PC-9 (cell line): ENCODE measurements around the gene TTC28. TPM values are rescaled to one million over a fixed set of nuclear protein-coding genes. Genes with fewer than 3 reads are reported as not detected.

Experiments
- BruUV-seq: library from RNA; stranded (reverse); fragments of 400-500 nt; replicated peaks from 2 replicates; lab custom pipeline; 2021; lab: Mats Ljungman, UMichigan
- CTCF ChIA-PET: fragments of 300-600 bp; sonication (Branson Sonifier 250); formaldehyde crosslinking; loops from one replicate; lab custom pipeline; 2022; ENCODE audit warnings: antibody characterized with exemption; lab: Charles Lee
- POLR2A ChIA-PET: fragments of 300-600 bp; sonication (Branson Sonifier 250); formaldehyde crosslinking; loops from one replicate; lab custom pipeline; 2022; ENCODE audit warnings: antibody characterized with exemption; ENCODE audit not compliant: unreplicated experiment; lab: Charles Lee
- DNase-seq, 2 experiments: peaks; one replicate each; pipeline versions ENCODE4 v3.0.0 to v3.0.0-alpha.2; 2015 to 2022; ENCODE audit warnings: mixed read lengths in 1 of 2
- H2AFZ ChIP-seq: fragments of 200-600 bp; sonication (generic); 2 replicates; pipeline ENCODE4 v1.8.1; 2017; ENCODE audit warnings: antibody characterized with exemption
- H3F3A ChIP-seq: fragments of 200-600 bp; sonication (generic); 2 replicates; pipeline ENCODE4 v1.8.1; 2017; ENCODE audit warnings: antibody characterized with exemption, mild to moderate bottlenecking, low read depth; ENCODE audit not compliant: insufficient read depth
- H3K27ac ChIP-seq: fragments of 200-600 bp; sonication (generic); 2 replicates; pipeline ENCODE4 v1.6.1; 2016; ENCODE audit warnings: mixed run types
- H3K27me3 ChIP-seq: fragments of 200-600 bp; sonication (generic); 2 replicates; pipeline ENCODE4 v1.6.1; 2016; ENCODE audit warnings: low read depth, mixed run types; ENCODE audit not compliant: insufficient read depth
- H3K36me3 ChIP-seq: fragments of 200-600 bp; sonication (generic); 2 replicates; pipeline ENCODE4 v1.6.1; 2016; ENCODE audit warnings: low read depth, mixed run types
- H3K4me1 ChIP-seq: fragments of 200-600 bp; sonication (generic); replicated peaks from 2 replicates; pipeline ENCODE4 v1.6.1; 2016; ENCODE audit warnings: mixed run types; ENCODE audit not compliant: insufficient read depth
- H3K4me2 ChIP-seq: fragments of 200-600 bp; sonication (generic); 2 replicates; pipeline ENCODE4 v1.6.1; 2017; ENCODE audit warnings: mixed run types
- H3K4me3 ChIP-seq: fragments of 200-600 bp; sonication (generic); 2 replicates; pipeline ENCODE4 v1.6.1; 2016; ENCODE audit warnings: mixed run types
- H3K79me2 ChIP-seq: fragments of 200-600 bp; sonication (generic); 2 replicates; pipeline ENCODE4 v1.6.1; 2017; ENCODE audit warnings: low read depth, mixed run types
- H3K9me2 ChIP-seq: fragments of 200-600 bp; sonication (generic); 2 replicates; pipeline ENCODE4 v1.8.1; 2017; ENCODE audit warnings: mild to moderate bottlenecking; ENCODE audit not compliant: insufficient read depth
- H3K9me3 ChIP-seq: fragments of 200-600 bp; sonication (generic); 2 replicates; pipeline ENCODE4 v1.8.1; 2016; ENCODE audit warnings: low read depth; ENCODE audit not compliant: insufficient read depth
- H4K20me1 ChIP-seq: fragments of 200-600 bp; sonication (generic); 2 replicates; pipeline ENCODE4 v1.8.1; 2017; ENCODE audit not compliant: insufficient read depth
- EZH2 ChIP-seq: fragments of 200-600 bp; sonication (generic); IDR thresholded peaks from 2 replicates; pipeline ENCODE4 v1.8.0; 2017; ENCODE audit warnings: antibody characterized with exemption, low read depth
- intact Hi-C: fragments of 100-400 bp; cut with micrococcal nuclease; formaldehyde crosslinking; loops from one replicate; pipeline ENCODE4 v1.10.0; 2022; ENCODE audit not compliant: unreplicated experiment
- total RNA-seq: library from RNA; stranded (reverse); gene quantifications from 2 replicates; pipeline ENCODE4 v1.2.3, GENCODE V29; 2021
- TF ChIP-seq, protein P1 (sequence below): fragments of 200-600 bp; sonication (generic); conservative IDR thresholded peaks from 2 replicates; pipeline ENCODE4 v1.6.1; 2017; ENCODE audit warnings: mixed run types, antibody characterized with exemption, mild to moderate bottlenecking, moderate library complexity

Gene TTC28
- total RNA-seq, 1 experiment from 2014 or later, result 6.7 TPM

DNA sequence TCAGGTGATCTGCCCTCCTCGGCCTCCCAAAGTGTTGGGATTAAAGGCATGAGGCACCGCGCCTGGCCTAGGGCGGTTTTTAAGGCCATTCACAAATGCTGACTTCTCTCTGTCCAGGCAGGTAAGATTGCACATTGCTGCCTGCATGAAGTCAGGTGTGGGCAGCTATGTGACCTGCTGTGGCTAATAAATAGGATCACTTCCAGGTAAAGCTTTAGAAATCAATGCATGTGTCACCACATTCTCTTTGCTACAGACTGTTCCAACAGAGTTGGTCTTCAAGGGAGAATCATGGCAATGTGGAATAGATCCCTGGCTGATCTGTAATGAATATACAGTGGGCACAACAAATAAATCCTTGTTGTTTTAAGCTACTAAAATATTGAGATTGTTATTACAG, 500.2 kb downstream of the TTC28 start:
- POLR2A ChIA-PET, result interaction anchor here (0.7 kb wide), 1 partner anchor 861 kb away, joined by 3 read pairs; no protein-coding TSS in a partner anchor
- no peaks in the 10 kb centered on the region for H4K20me1 ChIP-seq
- CTCF ChIA-PET, result no interaction called here

GRCh38 chr22:28175730-28176492, 503.7 kb downstream of the TTC28 start:
- peaks cover 9% of the 10 kb centered on the region; the same call in 1 of the 2 replicates for H3K4me1 ChIP-seq
- no peaks in the 10 kb centered on the region for H4K20me1 ChIP-seq
- TF ChIP-seq EZH2, result no peak
- TF ChIP-seq, protein P1, sequence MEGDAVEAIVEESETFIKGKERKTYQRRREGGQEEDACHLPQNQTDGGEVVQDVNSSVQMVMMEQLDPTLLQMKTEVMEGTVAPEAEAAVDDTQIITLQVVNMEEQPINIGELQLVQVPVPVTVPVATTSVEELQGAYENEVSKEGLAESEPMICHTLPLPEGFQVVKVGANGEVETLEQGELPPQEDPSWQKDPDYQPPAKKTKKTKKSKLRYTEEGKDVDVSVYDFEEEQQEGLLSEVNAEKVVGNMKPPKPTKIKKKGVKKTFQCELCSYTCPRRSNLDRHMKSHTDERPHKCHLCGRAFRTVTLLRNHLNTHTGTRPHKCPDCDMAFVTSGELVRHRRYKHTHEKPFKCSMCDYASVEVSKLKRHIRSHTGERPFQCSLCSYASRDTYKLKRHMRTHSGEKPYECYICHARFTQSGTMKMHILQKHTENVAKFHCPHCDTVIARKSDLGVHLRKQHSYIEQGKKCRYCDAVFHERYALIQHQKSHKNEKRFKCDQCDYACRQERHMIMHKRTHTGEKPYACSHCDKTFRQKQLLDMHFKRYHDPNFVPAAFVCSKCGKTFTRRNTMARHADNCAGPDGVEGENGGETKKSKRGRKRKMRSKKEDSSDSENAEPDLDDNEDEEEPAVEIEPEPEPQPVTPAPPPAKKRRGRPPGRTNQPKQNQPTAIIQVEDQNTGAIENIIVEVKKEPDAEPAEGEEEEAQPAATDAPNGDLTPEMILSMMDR, result no peak
- no peaks in the 10 kb centered on the region; the same call in 1 of the 2 replicates for H3F3A ChIP-seq
- H3K9me3 ChIP-seq, result no peaks in the 10 kb centered on the region
- no peaks in the 10 kb centered on the region for H3K79me2 ChIP-seq
- no peaks in the 10 kb centered on the region for H3K27me3 ChIP-seq
- no peak overlapping the region for H2AFZ ChIP-seq
- H3K27ac ChIP-seq, result no peak overlapping the region
- POLR2A ChIA-PET, result no interaction called here
- no peaks in the 10 kb centered on the region for H3K9me2 ChIP-seq
- H3K4me3 ChIP-seq, result no peak overlapping the region
- CTCF ChIA-PET, result no interaction called here
- BruUV-seq, result no TSS peak
- DNase-seq, result peak in 1 of 2 experiments; percentile 31
- no peak overlapping the region for H3K4me2 ChIP-seq
- intact Hi-C loops, result no loop called here
- no peaks in the 10 kb centered on the region for H3K36me3 ChIP-seq

More for the DNA sequence above, 500.2 kb downstream of the TTC28 start:
- no peak overlapping the region for H2AFZ ChIP-seq
- H3K4me3 ChIP-seq, result no peak overlapping the region
- no peaks in the 10 kb centered on the region for H3F3A ChIP-seq
- H3K27me3 ChIP-seq, result no peaks in the 10 kb centered on the region
- no peak overlapping the region for H3K27ac ChIP-seq
- DNase-seq, result no peak
- no peaks in the 10 kb centered on the region for H3K4me1 ChIP-seq
- TF ChIP-seq, protein P1, result no peak
- no peak for TF ChIP-seq EZH2
- no peaks in the 10 kb centered on the region for H3K9me3 ChIP-seq
- no peaks in the 10 kb centered on the region for H3K36me3 ChIP-seq
- no peaks in the 10 kb centered on the region for H3K9me2 ChIP-seq
- no peaks in the 10 kb centered on the region for H3K79me2 ChIP-seq
- no peak overlapping the region for H3K4me2 ChIP-seq
- intact Hi-C loops, result no loop called here
- no TSS peak for BruUV-seq

GRCh38 chr22:28174509-28174908, 505.1 kb downstream of the TTC28 start:
- H3K4me2 ChIP-seq, result no peak overlapping the region
- no peak overlapping the region for H3K27ac ChIP-seq
- H3K36me3 ChIP-seq, result no peaks in the 10 kb centered on the region
- H3K4me1 ChIP-seq, result peaks cover 9% of the 10 kb centered on the region; the same call in 1 of the 2 replicates
- DNase-seq, result no peak
- H3F3A ChIP-seq, result no peaks in the 10 kb centered on the region; the same call in 1 of the 2 replicates
- H4K20me1 ChIP-seq, result no peaks in the 10 kb centered on the region
- H3K27me3 ChIP-seq, result no peaks in the 10 kb centered on the region
- TF ChIP-seq, protein P1, result no peak
- no peak for TF ChIP-seq EZH2
- no peaks in the 10 kb centered on the region for H3K9me3 ChIP-seq
- POLR2A ChIA-PET, result no interaction called here
- H2AFZ ChIP-seq, result no peak overlapping the region
- BruUV-seq, result no TSS peak
- CTCF ChIA-PET, result no interaction called here
- H3K79me2 ChIP-seq, result no peaks in the 10 kb centered on the region
- intact Hi-C loops, result no loop called here
- no peak overlapping the region for H3K4me3 ChIP-seq
- no peaks in the 10 kb centered on the region for H3K9me2 ChIP-seq
